HG03442 (cell line): Measurements from ENCODE around the gene PLTP.
"Not testable (repeated sequence)": the region's sequence is repeated elsewhere in the genome, so short reads cannot be mapped to it uniquely, and the experiment has no call there.

Source experiments
- ATAC-seq: cut with Tn5 transposase; IDR thresholded peaks from one replicate; pipeline ENCODE4 v1.9.1; 2021; ENCODE audit warnings: mild to moderate bottlenecking, moderate library complexity; ENCODE audit not compliant: unreplicated experiment

The PLTP gene, protein sequence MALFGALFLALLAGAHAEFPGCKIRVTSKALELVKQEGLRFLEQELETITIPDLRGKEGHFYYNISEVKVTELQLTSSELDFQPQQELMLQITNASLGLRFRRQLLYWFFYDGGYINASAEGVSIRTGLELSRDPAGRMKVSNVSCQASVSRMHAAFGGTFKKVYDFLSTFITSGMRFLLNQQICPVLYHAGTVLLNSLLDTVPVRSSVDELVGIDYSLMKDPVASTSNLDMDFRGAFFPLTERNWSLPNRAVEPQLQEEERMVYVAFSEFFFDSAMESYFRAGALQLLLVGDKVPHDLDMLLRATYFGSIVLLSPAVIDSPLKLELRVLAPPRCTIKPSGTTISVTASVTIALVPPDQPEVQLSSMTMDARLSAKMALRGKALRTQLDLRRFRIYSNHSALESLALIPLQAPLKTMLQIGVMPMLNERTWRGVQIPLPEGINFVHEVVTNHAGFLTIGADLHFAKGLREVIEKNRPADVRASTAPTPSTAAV

GRCh38 chr20:45911486-45912343 lies at the start of gene PLTP:
Gene PLTP (minus strand): TSS chr20:45912155. CDS start chr20:45911452, 703 bp downstream.
- no peak for ATAC-seq

GRCh38 chr20:45959956-45960630 lies 48.1 kb upstream of the PLTP start:
- no peak for ATAC-seq

DNA sequence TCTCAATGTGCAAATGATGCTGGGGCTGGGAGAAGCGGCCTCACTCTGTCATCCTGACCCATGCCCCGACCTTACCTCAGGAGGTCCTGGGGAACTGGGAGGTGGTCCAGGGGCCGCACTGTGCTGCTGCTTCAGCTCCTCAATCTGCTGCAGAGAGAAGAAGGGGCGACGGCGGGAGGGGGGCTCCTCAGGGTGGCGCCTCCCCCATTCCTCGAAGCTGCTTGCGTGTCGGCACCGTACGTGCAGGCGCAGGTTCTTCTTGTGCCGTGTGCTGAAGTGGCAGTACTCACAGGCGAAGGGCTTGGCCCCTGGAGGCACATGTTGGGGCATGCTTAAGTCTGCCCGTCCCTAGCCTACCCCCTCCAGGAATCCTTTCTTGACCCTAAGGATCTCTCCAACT lies 47.2 kb upstream of the PLTP start:
- ATAC-seq, result no peak

- no peak for ATAC-seq
These were observed 46.6 kb upstream of the PLTP start for GRCh38 chr20:45958593-45958992.

- no peak for ATAC-seq
These were observed 45.3 kb upstream of the PLTP start for GRCh38 chr20:45957021-45957941.

- not testable (repeated sequence) for ATAC-seq
These were observed 44.4 kb upstream of the PLTP start for GRCh38 chr20:45956326-45956725.

DNA sequence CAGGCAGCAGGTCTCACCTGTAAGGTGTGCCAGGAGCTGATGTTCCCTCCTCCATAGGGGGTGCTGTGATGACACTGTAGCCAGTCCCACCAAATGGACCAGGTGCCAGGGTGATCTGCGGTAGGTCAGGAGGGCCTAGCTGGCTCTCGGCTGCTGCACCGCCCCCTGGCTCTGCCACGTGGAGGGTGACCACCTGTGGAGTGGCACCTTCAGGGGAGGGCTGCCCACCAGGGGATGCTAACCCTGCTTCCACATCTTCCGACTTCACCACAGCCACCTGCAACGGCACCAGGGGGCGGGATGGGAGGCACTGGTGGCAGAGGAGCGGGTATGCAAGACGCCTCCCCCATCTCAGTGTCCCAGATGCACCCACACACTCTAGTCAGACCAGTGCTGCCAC lies 41.7 kb upstream of the PLTP start:
- ATAC-seq, result no peak

DNA sequence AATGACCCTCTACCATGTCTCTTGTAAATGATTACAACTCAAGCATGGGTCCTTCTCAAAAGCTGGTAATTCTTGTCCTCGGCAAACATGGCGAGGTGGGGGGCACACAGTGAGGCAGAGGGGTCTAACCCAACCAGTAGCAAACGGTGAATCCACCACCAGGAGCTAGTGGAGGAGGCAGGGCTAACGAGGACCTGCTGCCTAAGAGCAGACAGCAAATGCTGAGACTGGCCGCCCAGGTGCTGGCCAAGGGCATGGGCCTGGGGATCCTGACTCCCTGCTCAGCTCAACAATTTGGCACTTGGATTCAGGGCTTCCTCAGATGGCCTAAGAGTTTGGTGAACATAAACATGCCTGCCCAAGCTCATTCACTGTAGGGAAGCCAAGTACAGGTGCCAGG lies 40.9 kb upstream of the PLTP start:
- no peak for ATAC-seq

- ATAC-seq, result no peak
These were observed 40.2 kb upstream of the PLTP start for GRCh38 chr20:45951925-45952834.

DNA sequence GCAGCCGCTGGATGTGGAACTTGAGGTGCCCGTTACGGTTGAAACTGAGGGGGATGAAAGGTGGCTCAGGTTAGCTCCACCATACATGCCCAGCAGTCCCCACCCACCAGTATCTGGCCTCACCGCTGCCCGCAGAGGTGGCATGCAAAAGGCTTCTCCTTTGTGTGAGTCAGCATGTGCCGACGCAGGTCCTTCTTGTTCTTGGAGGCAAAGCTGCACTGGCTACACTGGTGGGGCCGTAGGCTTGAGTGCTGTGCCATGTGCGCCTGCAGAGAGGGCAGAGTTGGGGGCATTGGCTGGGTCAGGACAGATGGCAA lies 38.3 kb upstream of the PLTP start:
- no peak for ATAC-seq

- no peak for ATAC-seq
These were observed 37.8 kb upstream of the PLTP start for GRCh38 chr20:45949542-45950329.

DNA sequence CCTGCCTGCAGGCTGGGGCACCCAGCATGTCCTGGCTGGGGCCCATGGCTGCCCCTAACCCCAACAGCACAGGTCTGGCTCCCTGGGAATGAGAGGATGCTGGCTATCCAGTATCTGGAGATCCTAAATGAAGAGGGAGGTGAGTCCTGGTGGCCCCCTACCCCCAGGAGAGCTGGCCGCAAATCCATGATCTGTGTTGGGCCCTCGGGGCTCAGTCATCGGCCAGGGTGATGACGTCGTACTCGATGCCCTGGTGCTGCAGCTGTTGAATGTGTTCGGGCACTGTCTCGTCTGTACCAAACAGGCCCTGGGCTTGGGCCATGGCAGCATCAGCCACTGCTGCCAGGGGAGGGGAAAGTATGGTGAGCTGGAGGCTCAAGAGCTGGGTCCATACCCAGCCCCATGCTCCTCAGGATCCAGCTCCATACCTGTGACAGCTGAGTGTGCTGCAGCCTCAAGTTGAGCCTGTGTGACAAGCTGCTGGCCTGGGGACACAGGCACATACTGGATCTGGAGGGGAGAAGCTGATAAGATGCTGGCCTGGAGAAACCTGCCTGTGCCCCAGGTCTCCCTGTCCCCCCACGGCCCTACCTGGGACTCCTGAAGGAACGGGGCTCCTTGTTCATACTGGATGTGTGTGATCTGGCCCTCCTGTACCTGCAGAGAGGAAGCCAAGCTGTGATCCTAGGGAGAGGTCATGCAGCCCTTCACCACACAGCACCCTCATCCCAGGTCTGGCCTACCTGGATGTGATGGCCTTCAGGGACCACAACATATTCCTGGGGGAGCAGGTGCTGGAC lies 37.0 kb upstream of the PLTP start:
- no peak for ATAC-seq

- ATAC-seq, result no peak
These were observed 36.3 kb upstream of the PLTP start for GRCh38 chr20:45948261-45948733.

DNA sequence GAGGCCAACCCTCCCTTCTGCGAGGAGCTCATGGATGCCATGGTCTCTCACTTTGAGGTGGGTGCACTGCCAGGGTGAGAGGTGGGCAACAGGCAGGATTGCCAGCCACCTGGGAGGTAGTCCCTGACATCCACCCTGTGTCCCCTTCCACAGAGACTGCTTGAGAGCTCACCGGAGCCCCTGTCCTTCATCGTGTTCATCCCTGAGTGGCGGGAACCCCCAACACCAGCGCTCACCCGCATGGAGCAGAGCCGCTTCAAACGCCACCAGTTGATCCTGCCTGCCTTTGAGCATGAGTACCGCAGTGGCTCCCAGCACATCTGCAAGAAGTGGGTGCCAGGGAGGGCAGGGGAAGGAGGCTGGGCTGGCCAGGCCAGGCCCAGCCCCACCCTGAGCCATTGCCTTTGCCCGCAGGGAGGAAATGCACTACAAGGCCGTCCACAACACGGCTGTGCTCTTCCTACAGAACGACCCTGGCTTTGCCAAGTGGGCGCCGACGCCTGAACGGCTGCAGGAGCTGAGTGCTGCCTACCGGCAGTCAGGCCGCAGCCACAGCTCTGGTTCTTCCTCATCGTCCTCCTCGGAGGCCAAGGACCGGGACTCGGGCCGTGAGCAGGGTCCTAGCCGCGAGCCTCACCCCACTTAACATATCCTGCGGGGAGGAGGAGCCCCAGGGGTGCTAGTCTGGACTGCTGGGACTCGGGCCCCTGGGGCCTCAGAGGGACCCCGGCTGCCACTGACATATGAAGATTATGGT lies 35.3 kb upstream of the PLTP start:
- no peak for ATAC-seq

- no peak for ATAC-seq
These were observed 34.4 kb upstream of the PLTP start for GRCh38 chr20:45946149-45946970.

- ATAC-seq, result no peak
These were observed 33.8 kb upstream of the PLTP start for GRCh38 chr20:45945678-45946148.
